CD1c-positive myeloid dendritic cell (primary cell): ENCODE data around the gene ANKRD13C.

Experiments
- DNase-seq: peaks from one replicate; pipeline ENCODE4 v3.0.0-alpha.2; 2016; ENCODE audit errors: extremely low spot score

The ANKRD13C gene

DNA sequence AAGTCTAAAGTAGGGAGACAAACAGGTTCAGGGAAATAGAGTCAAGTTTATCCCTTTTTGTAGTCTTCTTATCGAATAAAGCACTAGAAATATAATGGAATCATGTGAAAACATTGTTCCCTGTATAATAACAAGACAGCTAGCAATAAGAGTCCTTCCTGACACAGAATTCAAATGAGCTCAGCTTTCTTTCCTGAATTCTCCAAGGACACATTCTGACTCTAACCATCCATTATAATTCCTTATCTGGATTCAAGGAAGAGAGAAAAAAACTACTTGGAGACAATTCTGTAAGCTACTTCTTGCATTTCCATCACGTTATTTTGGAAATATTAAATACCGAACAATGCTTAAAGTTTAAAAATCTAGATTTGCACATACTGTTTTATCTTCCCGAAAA is 58.8 kb downstream of the ANKRD13C start:
- no peak for DNase-seq

DNA sequence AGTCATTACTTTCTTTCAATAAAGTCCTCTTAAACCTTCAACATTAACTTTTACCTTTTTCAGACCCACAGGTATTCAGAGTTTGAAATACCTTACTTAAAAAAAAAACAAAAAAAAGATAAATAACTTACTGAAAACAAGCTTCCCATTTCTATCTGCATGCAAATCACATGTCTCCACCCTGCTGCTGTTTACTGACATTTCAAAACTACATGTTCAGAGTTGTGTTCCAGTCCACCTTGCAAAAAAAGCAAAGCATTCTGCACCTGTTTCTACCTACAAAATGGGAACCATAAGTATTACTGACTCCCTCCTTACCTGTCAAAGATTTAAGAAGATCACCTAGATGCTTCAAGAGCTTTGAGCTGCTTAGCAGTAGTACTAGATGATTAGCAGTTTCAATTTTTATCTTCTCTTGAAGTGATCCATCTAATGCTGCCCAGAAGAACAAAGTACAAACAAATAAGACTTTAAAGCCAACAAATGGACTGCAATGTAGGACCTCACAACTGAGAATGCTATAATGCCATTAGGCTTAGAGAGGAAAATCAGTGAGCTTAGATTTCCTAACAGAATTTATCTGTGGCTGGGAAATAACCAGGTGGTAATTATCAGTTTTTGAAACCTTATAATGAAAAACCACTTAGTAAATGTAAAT is 61.2 kb downstream of the ANKRD13C start:
- no peak for DNase-seq

DNA sequence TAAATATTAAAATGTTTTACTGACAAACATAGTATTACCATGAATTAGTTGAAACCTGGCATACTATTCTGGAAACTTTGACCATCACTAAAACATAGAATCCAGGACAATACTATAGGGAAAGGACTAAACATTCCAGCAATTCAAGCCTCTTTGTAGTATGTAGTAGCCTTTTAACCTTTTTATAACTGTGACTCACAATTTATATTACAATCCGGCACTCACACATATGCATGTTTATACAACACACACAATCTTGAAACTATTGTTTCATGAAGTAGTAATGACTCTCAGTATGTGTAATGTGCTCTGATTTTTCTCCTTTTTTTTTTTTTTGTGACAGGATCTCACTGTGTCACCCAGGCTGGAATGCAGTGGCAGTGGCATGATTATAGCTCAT is 64.3 kb downstream of the ANKRD13C start:
- DNase-seq, result no peak

DNA sequence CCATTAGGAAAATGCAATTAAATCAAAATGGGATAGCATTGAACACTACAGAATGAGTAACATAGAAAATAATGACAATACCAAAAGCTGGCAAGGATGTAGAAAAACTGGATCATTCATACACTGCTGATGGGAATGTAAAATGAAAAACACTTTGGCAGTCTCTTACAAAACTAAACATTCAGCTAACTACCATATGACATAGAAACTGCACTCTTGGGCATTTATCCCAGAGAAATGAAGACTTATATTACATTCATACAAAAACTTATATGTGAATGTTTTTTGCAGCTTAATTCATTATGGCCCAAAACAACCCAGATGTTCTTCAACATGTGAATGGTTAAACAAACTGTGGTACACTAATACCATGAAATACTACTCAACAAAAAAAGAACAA is 66.4 kb downstream of the ANKRD13C start:
- no peak for DNase-seq

DNA sequence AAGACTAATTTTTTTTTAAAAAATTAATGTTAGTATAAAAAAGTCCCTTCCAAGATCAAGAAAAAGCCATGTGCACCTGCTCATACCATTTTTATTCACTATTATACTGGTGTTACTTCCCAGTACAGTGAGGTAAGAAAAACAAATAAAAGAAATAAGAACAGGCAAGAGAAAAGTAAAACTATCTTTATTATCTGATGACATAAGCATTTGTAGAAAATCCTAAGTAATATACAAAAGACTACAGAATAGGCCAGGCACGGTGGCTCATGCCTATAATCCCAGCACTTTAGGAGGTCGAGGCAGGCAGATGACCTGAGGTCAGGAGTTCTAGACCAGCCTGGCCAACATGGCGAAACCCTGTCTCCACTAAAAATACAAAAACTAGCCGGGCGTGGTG is 68.1 kb downstream of the ANKRD13C start:
- DNase-seq, result no peak

DNA sequence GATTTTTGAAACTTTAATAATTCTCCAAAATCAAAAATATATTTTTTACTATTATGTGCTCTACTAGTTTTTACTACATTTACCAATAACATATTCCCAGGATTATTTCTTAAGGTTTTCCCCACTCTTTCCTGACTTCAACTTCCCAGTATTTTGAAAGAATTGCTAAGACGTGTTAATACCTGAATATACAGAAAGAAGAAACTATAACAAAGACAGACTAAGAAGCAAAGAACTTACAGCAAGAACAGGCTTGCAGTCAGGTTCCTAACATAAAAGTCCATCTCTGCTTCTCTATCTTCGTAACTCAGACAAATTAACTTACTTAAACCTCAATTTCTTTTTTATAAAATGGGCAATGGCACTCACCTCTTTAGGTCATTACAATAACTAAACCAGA is 70.2 kb downstream of the ANKRD13C start:
- DNase-seq, result no peak

DNA sequence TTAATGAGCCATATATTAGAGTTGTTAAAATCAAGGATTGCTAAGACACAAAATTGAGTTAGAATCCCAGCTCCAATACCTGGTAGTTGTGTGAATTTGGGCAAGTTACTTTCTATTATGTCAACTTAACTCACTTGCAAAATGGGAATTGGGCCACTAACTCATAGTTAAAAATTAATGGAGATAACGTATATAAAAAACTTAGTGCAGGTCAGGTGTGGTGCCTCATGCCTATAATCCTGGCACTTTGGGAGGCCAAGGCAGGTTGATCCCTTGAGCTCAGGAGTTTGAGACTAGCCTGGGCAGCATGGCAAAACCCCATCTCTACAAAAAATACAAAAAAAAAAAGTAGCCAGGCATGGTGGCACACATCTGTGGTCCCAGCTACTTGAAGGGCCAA is 75.8 kb downstream of the ANKRD13C start:
- DNase-seq, result no peak

DNA sequence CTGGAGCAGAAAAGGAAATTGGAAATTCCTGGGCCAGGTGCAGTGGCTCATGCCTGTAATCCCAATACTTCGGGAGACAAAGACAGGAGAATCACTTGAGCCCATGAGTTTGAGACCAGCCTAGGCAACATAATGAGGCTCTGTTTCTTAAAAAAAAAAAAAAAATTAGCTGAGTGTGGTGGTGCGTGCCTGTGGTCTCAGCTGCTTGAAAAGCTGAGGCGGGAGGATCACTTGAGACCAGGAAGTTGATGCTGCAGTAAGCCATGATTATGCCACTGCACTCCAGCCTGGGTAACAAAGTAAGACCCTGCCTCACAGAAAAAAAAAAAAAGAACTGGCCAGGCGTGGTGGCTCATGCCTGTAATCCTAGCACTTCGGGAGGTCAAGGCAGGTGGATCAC is 76.6 kb downstream of the ANKRD13C start:
- no peak for DNase-seq

DNA sequence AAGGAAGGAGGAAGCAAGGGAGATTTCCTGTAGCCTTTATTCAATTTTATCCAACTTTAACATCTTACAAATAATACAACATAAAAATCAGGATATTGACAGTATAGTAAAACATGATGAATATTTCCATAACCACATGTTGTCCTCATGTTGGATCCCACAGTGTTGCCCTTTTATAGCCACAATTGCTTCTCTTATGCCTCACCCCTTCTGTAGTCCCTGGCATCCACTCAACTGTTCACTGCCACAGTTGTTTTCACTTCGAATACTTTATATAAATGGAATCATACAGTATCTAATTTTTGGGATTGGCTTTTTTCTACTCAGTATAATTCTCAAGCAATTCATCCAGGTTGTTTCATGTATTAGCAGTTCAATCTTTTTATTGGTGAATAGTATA is 88.6 kb downstream of the ANKRD13C start:
- no peak for DNase-seq

DNA sequence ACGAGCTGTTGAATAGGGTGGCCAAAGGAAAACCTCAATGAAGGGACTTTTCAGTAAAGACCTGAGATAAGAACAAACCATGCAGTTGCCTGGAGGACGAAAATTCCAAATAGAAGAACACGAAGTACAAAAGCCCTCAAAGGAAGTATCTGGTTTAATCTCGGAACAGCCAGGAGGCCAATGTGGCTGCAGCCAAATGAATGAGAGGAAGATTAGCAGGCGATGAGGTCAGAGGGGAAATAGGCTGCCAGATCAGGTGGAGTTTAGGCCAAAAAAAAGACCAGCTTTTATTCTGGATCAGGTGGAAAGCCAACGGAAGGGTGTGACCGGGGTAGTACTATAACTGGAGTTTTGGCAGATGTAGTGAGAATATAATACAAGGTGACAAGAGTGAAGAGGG is 89.7 kb downstream of the ANKRD13C start:
- no peak for DNase-seq

DNA sequence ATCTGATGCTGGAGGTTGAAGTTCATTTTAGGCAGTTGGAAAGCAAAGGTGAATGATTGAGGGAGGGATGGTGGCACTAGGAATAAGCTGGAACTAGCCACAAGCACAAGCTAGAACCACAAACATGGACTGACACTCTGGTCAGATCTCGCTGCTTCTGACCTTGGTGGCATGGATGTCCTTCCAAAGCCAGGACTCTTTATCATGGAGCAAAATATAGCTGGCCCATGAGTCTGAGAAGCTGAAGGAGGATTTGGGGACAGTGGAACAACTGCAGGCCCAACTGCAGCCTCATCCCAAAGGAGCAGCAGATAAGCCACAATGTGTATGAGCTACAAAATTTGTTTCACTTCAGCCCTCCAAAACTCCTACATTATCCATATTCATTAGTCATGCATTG is 97.9 kb downstream of the ANKRD13C start:
- DNase-seq, result no peak

DNA sequence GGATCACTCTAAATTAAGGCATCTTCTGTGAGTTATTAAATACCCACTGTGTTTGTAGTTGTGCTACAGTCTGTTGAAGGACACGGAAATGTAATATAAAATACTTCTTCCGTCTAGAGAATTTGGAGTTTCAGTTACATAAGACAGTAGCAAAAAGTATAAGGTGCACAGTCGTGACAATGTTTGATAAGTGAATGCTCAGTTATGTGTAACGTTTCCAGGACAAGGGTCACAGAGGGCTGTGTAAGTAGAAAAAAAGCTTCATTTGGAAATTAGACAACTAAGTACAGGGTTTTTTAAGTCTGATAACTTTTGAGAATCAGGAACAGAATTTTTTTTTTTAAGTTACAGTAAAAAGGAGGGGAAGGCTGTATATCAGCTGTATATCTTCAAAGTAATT is 105.8 kb downstream of the ANKRD13C start:
- no peak for DNase-seq

DNA sequence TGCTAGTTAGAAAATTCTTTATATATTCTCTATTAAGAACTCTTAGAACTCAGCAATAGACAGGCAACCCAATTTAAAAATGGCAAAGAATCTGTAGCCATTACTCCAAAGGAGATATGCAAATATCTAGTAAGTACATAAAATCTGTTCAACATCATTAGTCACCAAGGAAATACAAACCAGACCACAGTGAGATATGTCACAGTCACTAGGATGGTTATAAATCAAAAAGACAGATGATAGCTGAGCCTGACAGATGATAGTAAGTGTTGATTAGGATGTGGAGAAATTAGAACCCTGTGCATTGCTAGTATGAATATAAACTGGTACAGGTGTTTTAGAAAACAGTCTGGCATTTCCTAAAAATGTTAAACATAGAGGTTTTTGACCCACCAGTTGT is 106.8 kb downstream of the ANKRD13C start:
- no peak for DNase-seq

DNA sequence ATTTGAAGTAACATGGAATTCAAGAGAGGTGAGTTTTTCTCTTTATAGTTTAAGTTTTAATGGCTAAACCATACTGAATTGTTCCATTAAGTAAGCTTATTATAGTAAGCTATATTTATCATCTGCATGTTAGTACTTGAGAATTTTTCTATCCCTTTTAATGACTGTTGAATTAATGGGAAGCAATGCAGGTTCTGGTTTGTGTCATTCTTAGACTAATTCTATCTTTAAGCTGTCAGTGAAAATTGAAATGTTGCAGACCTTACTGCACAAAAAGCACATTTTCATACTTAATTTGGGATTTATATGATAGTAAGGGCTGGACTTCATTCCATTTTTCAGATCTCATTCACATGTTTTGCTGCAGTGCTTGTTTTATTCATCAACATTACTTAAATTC is 107.4 kb downstream of the ANKRD13C start:
- DNase-seq, result no peak

DNA sequence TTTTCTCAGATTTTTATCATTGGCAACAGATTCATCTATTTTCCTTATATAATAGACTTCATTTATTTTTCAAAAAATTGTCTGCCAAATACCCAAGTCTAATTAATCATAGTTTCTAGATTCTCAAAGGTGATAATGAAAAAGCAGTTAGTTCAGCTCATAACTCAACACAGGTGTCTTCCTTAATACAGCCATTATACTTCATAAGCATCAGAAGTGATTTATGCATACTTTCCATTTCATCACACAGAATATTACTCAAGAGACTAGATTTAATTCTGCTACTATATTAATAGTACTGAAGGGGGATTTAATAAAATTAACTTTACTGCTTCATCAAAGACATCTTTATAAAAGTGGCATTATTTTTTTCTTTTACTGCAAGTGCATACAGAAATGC is 114.6 kb downstream of the ANKRD13C start:
- DNase-seq, result no peak

DNA sequence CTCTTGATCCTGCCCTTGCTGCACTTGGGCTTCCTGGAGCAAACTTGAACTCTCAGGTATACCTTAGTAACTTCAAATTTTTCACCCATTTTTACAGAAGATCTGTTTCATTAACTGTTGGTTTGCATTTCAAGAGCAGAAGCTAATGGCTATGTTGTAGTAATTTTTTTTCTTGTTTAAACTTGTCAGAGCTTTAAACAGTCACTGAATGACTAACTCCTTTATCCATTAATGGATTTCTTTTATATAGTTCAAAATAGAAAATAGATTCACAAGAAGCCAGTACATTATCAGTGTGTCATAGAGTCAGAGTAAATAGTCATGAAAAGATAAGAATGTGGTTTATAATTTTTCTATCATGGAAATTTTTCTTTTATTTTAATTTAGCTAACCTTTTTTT is 119.8 kb downstream of the ANKRD13C start:
- no peak for DNase-seq

DNA sequence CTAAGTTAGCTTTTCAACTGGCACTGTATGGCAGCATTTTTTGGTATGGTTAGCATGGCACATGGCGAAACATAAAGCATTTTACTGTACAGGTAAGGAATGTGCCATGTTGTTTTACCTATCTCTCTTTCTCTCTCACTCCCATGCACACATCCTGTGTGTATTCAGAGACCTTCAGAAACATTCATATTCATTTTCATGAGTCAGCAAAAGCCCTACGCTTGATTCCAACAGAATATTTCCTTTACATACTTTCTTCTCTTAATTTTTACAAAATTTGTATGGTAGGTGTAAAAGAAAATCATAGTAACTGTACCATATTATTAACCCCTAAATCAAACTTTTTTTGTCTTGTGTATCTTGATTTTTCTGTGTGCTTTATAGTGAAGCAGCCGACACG is 123.0 kb downstream of the ANKRD13C start:
- DNase-seq, result no peak

DNA sequence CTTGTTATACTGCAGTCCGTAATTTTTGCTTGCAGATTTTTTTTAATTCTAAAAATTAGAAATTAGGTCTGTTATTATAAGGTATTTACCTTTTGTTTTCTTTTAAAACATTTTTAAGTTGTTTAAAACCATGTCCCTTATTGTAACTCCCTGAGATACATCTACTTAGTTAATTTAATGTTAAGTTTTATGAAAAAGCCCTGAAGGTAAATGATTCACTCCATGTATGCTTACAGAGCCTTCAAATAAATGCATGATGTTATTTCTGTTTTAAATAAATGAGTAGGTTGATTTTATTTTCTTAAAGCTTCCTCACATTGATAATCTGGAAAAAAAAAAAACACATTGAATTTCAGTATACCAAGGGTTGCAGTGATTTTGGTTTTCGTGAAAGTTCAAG is 125.9 kb downstream of the ANKRD13C start:
- DNase-seq, result no peak

DNA sequence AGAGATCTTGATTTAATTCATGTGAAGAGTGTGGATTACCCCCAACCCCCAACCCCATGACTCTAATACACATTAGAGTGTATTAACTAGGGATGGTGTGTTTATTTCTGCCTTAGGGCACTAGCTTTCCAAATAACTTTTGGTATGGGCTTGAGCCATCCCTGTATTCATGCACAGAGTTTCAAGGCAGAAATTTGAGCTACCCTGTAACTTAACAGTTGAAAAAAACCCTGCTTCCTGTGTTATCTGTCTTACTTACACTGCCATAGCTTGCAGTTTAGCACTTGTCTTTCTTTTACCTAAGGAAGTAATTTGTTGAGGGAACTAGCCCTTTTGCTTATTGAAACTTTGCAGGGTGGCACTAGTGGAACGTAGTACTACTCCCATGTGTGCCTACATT is 127.1 kb downstream of the ANKRD13C start:
- DNase-seq, result no peak

DNA sequence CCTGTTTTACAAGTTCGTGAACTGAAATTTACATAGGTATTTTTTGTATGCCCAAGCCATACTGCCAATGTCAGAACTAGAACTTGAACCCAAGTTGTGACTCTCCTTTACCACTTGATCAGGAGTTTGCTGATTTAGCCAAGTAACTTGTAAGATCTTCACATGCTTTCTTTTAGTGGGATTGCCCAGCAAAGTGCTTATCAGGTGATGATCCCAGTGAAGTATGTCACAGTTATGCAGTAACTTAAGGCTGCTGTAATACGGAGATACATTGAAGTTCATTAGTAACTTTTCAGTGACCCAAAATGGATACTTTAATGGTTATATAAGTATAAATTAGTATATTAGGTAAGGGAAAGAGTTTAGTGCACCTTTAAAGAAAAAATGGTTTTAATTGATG is 129.6 kb downstream of the ANKRD13C start:
- no peak for DNase-seq

DNA sequence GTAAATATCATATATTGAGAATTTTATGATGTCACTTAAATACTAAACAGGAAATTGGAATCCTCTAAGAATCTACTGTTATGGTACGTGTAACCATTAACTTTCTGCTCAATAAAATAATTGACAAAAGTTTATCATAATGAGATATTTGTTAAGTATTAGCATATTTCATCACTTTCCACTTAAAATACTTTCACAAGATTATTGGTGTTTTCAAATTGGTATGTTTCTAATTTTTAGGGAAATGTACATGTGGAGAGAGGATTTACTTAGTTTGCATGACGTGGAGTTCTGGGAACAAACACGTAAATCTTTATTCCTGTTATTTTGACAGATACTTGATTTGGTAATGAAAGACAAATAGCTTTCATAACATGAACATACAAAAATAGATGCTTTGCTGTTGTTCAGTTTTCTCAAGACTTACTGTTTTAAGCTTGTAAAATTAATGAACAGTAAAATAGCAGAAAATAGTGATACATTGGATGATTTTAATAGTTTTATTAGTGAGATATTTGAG is 131.7 kb downstream of the ANKRD13C start:
- DNase-seq, result peak; percentile 24

DNA sequence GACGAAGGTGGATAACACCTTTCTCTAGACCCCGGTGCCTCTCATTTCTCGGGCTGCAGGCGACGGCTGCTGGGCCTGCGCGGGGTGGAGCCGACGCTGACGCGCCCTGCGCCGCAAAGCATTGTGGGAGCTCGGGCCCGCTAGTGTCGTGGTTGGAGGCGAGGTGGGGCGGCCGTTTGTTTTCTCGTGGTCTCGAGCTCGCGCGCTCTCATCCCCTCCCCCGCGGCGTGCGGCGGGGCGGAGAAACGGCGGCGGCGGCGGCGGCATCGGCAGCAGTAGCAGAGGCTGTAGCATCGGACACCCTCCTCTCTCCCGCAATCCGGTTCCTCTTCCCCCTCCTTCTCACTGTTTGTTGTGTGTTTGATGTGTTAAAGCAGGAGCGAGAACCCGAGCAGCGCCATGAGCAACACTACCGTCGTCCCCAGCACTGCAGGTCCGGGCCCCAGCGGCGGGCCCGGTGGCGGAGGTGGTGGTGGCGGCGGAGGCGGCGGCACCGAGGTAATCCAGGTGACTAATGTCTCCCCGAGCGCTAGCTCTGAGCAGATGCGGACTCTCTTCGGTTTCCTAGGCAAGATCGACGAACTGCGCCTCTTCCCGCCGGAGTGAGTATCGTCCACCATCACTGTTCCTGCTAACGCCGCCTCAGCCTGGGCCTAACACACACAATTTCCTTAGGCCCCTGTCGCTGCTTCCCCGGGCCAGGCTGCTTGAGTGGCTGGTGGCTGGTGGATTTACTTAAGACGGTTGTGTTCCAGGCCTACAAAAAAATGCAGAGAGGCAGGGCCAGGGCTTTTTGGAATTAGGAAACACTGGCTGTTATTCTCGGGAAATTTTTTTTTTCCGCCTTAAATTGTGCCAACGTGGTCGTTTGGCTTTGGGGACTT is 133.0 kb downstream of the ANKRD13C start, which contains the start of gene SRSF11:
Gene SRSF11 (plus strand): TSS at position 143 of the 884 bp plus-strand sequence. CDS start 257 bp downstream, at position 400.
- DNase-seq, result peak; percentile 97
